GM18505 (cell line): ENCODE data around the gene SIK3.

Experiments used
- ATAC-seq: cut with Tn5 transposase; IDR thresholded peaks from one replicate; pipeline ENCODE4 v1.9.1; 2021; ENCODE audit not compliant: unreplicated experiment
- POLR2A ChIP-seq: IDR thresholded peaks from 4 replicates; pipeline ENCODE4 v1.6.1; 2011; ENCODE audit warnings: borderline replicate concordance; ENCODE audit not compliant: insufficient read depth, insufficient read length; ENCODE audit errors: extremely low read depth

The SIK3 gene

GRCh38 chr11:116893437-116893836, 204.8 kb downstream of the SIK3 start:
- no peak for TF ChIP-seq POLR2A
- ATAC-seq = no peak

DNA sequence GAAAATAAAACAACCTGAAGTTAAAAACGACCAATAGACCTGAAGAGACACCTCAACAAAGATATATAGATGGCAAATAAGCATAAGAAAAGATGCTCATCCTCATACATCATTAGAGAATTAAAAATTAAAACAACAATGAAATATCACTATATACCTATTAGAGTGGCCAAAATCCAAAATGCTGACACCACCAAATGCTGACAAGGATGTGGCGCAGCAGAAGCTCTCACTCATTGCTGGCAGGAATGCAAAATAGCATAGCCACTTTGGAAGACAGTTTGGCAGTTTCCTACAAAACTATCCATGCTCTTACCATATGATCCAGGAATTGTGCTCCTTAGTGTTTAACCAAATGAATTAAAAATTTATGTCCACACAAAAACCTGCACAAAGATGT, 205.9 kb downstream of the SIK3 start:
- no peak for TF ChIP-seq POLR2A
- no peak for ATAC-seq

DNA sequence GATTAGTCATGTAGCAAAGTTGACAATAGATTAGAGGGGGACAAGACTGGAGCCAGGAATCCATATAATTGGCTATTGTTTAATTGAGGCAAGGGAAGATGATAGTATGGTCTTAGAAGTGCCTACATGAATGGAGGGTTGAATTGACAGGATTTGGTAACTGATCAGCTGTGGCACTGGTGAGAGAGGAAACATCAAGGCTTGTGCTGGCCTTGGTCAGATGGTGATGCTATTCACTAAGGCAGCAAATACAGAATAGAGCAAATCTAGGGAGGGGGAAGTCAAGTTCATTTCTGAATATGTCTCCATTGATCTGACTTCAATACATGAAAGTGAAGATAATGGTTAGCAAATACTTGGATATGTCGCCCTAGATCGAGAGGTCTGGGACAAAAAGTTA, 206.5 kb downstream of the SIK3 start:
- no peak for ATAC-seq
- TF ChIP-seq POLR2A = no peak

- TF ChIP-seq POLR2A = no peak
- no peak for ATAC-seq
Observed at GRCh38 chr11:116890607-116891006, 207.6 kb downstream of the SIK3 start.

DNA sequence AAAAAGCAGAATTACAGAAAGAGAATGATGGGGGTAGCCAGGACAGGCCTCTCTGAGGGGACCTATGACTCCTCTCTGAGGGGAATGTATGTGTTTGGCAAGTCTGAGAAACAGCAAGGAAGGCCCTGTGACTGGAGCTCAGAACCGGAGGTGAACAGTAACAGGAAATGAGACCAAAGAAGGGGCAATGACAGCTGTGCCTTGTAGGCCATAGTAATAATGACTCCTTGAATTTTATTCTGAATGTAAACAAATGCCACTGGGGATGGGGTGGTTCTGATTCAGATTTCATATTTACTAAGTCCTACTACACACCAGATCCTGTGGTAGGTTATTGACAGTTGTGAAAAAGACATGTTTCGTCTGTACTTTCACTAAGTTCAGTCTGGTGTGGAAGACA, 208.0 kb downstream of the SIK3 start:
- TF ChIP-seq POLR2A = no peak
- no peak for ATAC-seq

DNA sequence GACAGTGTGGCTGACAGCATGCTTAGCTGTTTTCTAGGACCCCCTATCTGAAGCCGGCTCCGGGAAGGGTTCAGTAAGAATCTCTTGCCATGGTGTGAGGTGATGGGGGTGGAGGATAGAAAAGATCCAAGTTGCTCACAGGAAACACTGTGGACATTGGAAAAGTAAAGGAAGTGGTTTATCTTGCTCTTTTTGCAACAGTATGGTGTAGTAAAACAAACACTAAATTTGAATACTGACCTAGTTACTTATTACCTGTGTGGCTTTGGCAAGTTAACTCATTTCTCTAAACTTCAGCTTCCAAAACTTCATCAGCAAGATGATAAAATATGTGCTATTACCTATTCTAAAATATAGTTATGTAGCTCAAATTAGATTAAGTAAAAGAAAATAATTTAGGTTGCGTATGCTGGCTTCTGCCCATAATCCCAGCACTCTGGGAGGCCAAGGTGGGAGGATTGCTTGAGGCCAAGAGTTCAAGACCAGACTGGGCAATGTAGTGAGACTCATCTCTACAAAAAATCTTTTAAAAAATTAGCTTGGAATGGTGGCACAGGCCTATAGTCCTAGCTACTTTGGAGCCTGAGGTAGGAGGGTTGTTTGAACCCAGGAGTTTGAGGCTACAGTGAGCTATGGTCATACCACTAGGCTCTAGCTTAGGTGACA, 209.2 kb downstream of the SIK3 start:
- no peak for ATAC-seq
- no peak for TF ChIP-seq POLR2A

- no peak for ATAC-seq
- TF ChIP-seq POLR2A = no peak
Observed at GRCh38 chr11:116888024-116888423, 210.2 kb downstream of the SIK3 start.

DNA sequence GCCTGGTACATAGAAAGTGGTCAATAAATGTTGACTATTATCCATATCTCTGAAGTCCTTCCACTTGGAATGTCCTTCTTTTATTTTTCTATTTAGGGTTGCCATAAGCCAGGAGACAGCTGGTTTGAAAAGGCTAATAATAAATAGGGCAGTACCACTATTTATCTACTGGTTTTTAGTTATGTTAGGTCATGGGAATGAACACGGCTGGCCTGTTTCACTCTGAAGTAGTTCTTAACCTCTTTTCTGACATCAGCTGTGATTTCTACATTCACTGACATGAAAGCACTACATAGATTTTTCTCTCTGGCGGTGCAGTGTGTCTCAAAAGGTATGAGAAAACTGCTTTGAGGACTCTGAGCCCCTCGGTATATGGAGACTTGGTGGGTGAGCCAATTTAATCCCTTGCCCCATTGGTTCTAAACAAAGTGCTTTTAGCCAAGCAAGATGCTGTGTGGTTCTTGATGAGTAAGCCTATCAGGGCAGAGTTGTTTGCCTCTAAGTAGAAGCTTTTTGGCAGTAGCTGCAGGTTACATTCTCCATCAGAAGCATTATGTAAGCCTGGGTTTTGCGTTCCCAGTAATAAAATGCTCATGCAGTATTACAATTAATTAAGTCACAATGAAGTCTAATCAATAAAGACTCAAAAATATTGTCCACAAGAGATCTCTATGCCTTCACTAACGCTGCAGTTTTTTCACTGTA, 212.1 kb downstream of the SIK3 start:
- TF ChIP-seq POLR2A = no peak
- no peak for ATAC-seq

DNA sequence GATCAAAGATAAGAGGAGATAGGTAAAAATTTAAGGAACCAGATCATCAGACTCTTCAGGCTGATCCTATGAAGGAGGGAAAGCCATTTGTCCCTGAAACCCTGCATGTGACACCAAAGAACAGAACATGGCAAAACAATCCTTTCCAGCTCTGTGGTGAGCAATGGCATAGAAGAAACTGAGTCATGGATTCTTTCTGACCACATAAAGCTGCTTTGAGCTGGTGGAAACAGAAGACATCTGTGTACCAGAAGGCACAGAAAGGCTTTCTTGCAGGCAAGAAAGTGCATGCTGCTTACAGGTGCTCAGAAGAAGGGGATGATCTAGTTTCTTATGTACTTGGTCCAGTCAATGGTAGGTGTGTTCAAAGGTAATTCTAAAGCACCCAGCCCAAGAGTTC, 215.8 kb downstream of the SIK3 start:
- TF ChIP-seq POLR2A = no peak
- ATAC-seq = no peak

- ATAC-seq = no peak
- TF ChIP-seq POLR2A = no peak
Observed at GRCh38 chr11:116881143-116881542, 217.1 kb downstream of the SIK3 start.

- ATAC-seq = no peak
- TF ChIP-seq POLR2A = no peak
Observed at GRCh38 chr11:116879800-116880625, 218.2 kb downstream of the SIK3 start.

GRCh38 chr11:116876656-116877055, 221.6 kb downstream of the SIK3 start:
- no peak for TF ChIP-seq POLR2A
- ATAC-seq = no peak

DNA sequence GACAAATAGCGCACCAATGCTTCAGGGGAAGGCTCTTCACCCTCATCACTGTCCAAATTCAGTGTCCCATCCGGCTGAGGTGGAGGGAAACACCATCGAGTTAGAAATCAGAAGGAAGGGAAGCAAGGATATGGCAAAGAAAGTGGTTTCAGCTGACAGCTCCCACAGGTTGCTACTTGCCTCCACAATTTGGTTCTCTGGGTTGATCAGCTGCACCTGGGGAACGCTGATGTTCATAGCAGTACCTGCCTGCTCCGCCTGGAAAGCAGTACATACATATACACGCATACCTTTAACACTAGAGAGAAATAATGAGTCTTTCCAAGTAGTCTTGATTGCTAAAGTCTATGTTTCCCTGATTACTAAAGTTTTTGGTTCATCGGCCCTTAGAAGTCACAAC, 223.0 kb downstream of the SIK3 start:
- no peak for ATAC-seq
- no peak for TF ChIP-seq POLR2A

DNA sequence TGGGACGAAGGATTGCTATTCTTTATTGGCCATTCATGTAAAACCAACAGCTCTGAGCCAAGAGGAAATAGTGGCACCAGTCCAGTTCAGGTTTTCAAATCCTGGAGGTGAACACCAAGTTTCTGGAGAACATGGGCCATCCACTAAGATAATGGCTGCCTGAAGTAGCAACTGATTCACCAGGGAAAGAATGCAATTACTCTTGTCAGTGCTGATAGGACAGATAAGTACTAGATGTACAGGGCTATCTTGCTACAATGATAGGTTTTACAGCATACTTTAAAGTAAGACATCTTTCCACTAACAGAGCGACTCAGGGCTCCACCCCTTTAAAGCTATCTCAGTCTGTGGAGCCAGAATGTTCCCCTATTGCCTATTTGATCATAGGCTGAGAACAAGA, 224.0 kb downstream of the SIK3 start:
- no peak for TF ChIP-seq POLR2A
- ATAC-seq = no peak
